HG03439 (cell line): ENCODE measurements around the gene SIRT5.

Experiments used
- ATAC-seq: cut with Tn5 transposase; IDR thresholded peaks from one replicate; pipeline ENCODE4 v1.9.1; 2021; ENCODE audit warnings: mild to moderate bottlenecking, moderate library complexity; ENCODE audit not compliant: unreplicated experiment

Gene SIRT5

DNA sequence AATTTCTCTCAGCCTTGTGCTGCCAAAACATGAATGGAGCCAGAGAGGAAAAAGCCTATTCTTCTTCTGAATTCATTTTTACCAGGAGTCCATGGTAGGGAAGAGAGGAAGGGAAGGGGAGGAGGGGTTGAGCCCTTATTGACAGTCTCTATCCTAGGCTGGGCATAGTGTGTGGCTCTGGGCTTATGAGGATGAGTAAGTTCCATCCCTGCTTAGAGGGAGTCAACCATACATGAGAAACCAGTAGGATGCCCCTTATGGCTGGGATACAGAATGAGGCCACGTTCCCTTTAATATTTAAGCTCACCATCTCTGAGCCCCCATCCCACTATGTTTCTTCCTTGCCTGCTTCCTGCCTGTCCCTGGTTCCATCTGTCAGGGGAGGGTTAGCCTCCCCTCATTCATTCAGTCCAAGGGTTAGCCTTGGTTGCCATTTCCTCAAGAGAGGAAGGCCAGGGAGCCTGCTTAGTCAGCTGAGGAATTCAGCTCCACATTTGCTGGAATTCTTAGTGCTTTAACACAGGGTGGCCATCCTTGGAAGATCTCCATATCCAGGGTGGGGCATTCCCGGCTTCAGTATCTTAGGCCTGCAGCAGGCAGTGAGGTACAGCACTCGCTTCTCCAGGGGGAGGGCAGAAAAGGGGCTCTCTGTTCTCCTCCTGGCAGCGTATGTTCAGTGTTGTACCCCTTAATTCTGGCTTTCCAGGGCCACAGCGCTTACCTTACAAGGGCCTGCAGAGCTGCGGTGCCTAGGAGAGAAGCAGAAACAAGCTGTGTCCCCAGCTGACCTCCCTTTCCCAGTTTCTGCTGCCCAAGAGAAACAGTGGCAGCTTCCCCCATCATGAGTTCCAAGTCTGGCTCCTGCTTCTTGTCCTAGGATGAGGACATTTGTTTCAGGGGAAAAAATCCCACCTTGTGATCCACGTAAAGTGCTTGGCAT is 12.5 kb downstream of the SIRT5 start:
- ATAC-seq: no peak

DNA sequence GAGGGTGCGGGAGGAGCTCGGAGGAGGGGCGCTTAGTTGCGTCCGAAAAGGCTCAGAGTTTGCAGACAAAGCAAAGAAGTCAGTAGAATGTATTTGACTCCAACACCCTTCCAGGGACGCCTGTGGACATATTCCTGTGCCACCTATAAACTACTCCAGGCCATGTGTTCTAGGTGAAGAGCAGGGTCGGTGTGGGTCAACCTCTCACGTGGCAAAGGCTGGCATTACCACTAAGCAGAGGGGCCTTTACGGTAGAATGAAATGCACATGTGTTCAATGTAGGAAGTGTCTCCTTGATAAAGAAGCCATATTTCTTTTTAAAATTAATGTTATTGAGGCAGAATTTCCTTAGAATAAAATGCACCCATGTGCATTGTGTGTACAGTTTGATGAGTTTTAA is 15.4 kb downstream of the SIRT5 start:
- no peak for ATAC-seq

DNA sequence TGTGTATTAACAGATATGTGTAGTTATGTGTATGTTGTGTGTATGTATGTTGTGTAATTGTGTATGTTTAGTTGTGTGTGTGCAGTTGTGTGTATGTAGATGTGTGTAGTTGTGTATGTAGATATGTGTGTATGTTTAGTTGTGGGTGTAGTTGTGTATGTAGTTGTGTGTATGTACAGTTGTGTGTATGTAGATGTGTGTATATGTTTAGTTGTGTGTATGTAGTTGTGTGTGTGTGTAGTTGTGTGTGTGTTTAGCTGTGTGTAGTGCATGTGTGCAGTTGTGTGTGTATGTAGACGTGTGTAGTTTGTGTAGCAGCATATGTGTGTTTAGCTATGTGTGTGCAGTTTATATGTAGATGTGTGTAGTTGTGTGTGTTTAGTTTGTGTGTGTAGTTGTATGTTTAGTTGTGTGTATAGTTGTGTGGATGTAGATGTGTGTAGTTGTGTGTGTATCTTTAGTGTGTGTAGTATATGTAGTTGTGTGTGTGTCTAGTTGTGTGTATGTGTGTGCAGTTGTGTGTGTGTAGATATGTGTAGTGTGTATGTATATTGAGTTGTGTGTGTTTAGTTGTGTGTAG is 16.3 kb downstream of the SIRT5 start:
- no peak for ATAC-seq

- ATAC-seq: no peak
Measured at GRCh38 chr6:13591205-13591921, 17.0 kb downstream of the SIRT5 start.

DNA sequence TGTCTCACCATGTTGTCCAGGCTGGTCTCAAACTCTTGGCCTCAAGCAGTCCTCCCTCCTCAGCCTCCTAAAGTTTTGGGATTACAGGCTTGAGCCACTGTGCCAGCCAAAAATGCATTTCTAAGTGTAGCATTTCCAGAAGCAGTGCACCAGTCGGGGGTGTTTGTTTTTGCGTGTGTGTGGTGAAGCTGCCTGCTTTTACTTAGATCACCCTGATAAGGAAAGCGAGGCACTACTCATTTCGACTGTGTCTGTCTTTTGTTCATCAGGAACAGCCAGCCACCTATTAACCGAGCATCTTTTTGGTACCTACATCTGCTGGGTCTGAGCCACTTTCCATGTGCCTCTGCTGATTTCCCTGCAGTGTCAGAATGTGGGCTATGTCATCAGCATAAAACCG is 18.7 kb downstream of the SIRT5 start:
- no peak for ATAC-seq

DNA sequence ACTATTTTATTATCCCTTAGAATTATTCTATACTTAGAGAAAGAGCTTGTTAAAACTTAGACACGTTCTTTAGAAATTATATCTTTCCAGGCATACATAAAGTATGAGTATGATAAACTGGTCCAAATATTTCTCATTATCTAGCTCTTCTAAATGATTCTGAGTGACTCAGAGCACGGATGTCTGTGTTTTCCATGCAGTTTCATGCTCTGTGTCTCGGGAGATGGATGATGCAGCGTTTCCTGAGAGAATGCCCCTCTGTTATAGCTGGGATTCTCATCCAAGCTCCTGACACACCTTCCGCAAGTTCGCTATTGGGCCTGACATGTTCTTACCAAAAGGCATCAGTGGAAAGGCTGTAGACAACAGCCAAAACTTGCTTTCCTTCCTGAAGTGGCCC is 19.3 kb downstream of the SIRT5 start:
- no peak for ATAC-seq

DNA sequence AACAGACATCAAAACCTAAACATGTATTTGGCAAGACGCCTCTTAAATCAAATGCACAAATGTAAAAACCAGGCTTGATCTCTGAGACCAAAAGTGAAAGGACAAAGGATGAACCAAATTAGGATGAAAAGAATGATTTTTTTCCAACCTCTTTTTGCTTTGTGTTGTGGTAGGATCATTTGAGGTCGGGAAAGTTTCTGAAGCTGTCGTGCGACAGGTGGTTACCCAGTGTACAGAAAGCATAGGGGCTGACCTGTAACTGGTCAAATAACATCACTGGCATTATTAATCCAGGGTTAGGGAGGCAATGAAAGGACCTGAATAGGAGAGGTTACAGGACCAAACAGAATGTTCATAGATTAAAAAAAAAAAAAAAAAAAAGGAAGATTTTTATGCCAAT is 22.7 kb downstream of the SIRT5 start:
- ATAC-seq: no peak

GRCh38 chr6:13600036-13600435 is 25.6 kb downstream of the SIRT5 start:
- no peak for ATAC-seq

DNA sequence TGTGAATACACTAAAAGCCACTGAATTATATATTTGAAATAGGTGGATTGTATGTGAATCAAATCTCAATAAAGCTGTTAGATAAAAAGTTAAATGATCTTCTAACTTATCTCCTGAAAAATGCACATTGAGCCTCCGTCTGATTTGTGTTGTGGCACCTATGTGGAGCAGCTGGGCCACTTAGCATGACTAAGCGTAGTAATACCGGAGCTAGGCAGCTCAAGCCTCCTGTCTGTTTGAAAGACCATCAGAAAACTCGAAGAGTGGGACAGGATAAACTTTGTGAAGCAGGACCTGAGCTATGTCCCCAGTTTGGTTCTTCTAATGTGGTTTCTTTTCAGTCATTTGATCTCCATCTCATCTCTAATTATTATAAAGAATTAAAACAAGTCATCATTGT is 29.7 kb downstream of the SIRT5 start:
- ATAC-seq: no peak

- no peak for ATAC-seq
Measured at GRCh38 chr6:13604546-13605416, 30.4 kb downstream of the SIRT5 start.

- no peak for ATAC-seq
Measured at GRCh38 chr6:13605634-13606033, 31.2 kb downstream of the SIRT5 start.

DNA sequence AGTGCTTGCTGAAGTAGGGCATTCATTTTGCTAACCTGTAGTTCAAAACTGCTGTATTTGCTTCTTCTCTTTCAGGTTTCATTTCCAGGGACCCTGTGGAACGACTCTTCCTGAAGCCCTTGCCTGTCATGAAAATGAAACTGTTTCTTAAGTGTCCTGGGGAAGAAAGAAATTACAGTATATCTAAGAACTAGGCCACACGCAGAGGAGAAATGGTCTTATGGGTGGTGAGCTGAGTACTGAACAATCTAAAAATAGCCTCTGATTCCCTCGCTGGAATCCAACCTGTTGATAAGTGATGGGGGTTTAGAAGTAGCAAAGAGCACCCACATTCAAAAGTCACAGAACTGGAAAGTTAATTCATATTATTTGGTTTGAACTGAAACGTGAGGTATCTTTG is 37.3 kb downstream of the SIRT5 start:
- ATAC-seq: no peak

DNA sequence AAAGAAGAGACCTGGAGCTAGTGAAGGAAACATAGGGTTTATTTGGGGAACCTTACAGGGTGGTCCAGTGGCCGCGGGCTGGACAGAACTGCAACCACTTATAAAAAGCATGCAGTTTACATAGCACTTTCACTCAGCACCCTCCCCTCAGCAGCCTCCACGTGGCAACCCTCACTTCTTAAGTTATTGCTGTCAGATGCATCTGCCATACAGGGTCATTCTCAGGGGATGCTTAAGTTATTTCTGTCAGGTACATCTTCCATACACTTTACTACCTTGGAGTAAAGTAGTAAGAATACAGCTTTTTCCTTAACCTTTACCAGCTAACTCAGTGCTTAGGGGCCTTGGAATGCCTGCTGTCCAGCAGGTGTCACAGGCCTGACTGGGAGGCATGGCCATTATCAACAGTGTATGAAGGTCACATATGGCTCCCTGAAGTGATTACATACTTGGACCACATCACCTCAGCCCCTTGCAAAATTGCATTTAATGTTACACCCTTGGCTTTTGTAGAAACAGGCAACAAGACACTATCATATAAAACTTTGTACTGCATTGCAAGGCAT is 38.7 kb downstream of the SIRT5 start:
- ATAC-seq: no peak

- peak; percentile 30 for ATAC-seq
Measured at GRCh38 chr6:13614126-13614925, 39.9 kb downstream of the SIRT5 start.

- ATAC-seq: peak; percentile 92
Measured at GRCh38 chr6:13614926-13615791, 40.8 kb downstream of the SIRT5 start, which contains the start of gene NOL7. TSS of gene NOL7 (plus strand) at chr6:13615335. CDS start at chr6:13615359, 24 bp downstream.

GRCh38 chr6:13615792-13616120 is 41.4 kb downstream of the SIRT5 start:
- ATAC-seq: peak; percentile 10

- no peak for ATAC-seq
Measured at GRCh38 chr6:13617066-13617465, 42.7 kb downstream of the SIRT5 start.

DNA sequence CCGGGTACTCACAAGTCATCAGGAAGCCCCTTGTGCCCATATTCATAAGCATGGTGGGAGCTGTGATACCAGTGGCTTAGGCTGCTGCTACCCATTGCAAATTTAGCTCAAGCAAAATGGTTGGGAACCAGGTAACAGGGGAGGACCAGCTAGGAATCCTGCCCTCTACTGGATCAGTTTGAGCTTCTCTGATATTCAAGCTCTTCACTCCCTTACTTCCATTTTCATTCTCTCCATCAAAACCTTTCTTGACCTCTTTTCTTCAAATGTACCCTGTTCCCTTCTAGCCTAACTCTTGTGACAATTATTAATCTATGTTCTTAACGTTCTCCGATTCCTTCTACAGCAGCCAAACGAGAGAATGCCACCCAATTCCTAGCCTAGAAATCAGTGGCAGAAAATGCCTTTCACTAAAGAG is 50.5 kb downstream of the SIRT5 start:
- no peak for ATAC-seq
